ENCODE results near the gene SMIM5.

Gene SMIM5

GRCh38 chr17:75610103-75610984 lies 22.9 kb upstream of the SMIM5 start:
- Histone ChIP-seq H3K79me2 (no peaks in the 10 kb centered on the region), H3K4me3 (ENCODE audit: low read depth, low read length) (no peak overlapping the region), H3K9me3 (ENCODE audit: control insufficient read depth, low read length) (no peaks in the 10 kb centered on the region), H3K27ac (no peak overlapping the region), H2AFZ (no peak overlapping the region), H3K27me3 (ENCODE audit: control insufficient read depth, insufficient read depth, low read length) (no peaks in the 10 kb centered on the region), H3K4me2 (ENCODE audit: low read length) (no peak overlapping the region), H3K36me3 (ENCODE audit: control insufficient read depth, insufficient read depth, low read length) (no peaks in the 10 kb centered on the region), H3K4me1 (no peaks in the 10 kb centered on the region), H3K9ac (no peak overlapping the region)
- no peak for TF ChIP-seq CTCF (IDR thresholded peaks at IDR 0.05)

- Histone ChIP-seq H3K27ac (no peak overlapping the region), H3K4me3 (ENCODE audit: low read depth, low read length) (no peak overlapping the region), H3K36me3 (ENCODE audit: control insufficient read depth, insufficient read depth, low read length) (no peaks in the 10 kb centered on the region), H3K4me2 (ENCODE audit: low read length) (no peak overlapping the region), H3K79me2 (no peaks in the 10 kb centered on the region), H3K27me3 (ENCODE audit: control insufficient read depth, insufficient read depth, low read length) (no peaks in the 10 kb centered on the region), H3K9me3 (ENCODE audit: control insufficient read depth, low read length) (no peaks in the 10 kb centered on the region), H3K9ac (no peak overlapping the region), H2AFZ (no peak overlapping the region), H3K4me1 (no peaks in the 10 kb centered on the region)
- TF ChIP-seq CTCF (IDR thresholded peaks at IDR 0.05), result no peak
Measured at GRCh38 chr17:75611851-75612429, 21.3 kb upstream of the SMIM5 start.

GRCh38 chr17:75612906-75613626 lies 20.2 kb upstream of the SMIM5 start:
- H3K27ac ChIP-seq, result no peak overlapping the region
- H3K36me3 ChIP-seq (ENCODE audit: control insufficient read depth, insufficient read depth, low read length), result no peaks in the 10 kb centered on the region
- no peak for TF ChIP-seq CTCF (IDR thresholded peaks at IDR 0.05)
- H3K4me3 ChIP-seq (ENCODE audit: low read depth, low read length), result no peak overlapping the region
- no peak overlapping the region for H3K4me2 ChIP-seq (ENCODE audit: low read length)
- no peaks in the 10 kb centered on the region for H3K27me3 ChIP-seq (ENCODE audit: control insufficient read depth, insufficient read depth, low read length)
- no peaks in the 10 kb centered on the region for H3K9me3 ChIP-seq (ENCODE audit: control insufficient read depth, low read length)
- H2AFZ ChIP-seq, result no peak overlapping the region
- H3K4me1 ChIP-seq, result no peaks in the 10 kb centered on the region
- no peaks in the 10 kb centered on the region for H3K79me2 ChIP-seq
- no peak overlapping the region for H3K9ac ChIP-seq

- no peaks in the 10 kb centered on the region for H3K27me3 ChIP-seq (ENCODE audit: control insufficient read depth, insufficient read depth, low read length)
- H2AFZ ChIP-seq, result no peak overlapping the region
- no peaks in the 10 kb centered on the region for H3K79me2 ChIP-seq
- H3K4me2 ChIP-seq (ENCODE audit: low read length), result no peak overlapping the region
- H3K4me3 ChIP-seq (ENCODE audit: low read depth, low read length), result no peak overlapping the region
- H3K9ac ChIP-seq, result no peak overlapping the region
- H3K4me1 ChIP-seq, result no peaks in the 10 kb centered on the region
- no peak for TF ChIP-seq CTCF (IDR thresholded peaks at IDR 0.05)
- no peaks in the 10 kb centered on the region for H3K36me3 ChIP-seq (ENCODE audit: control insufficient read depth, insufficient read depth, low read length)
- H3K9me3 ChIP-seq (ENCODE audit: control insufficient read depth, low read length), result no peaks in the 10 kb centered on the region
- H3K27ac ChIP-seq, result no peak overlapping the region
Measured at GRCh38 chr17:75614006-75614405, 19.2 kb upstream of the SMIM5 start.

Measured in parathyroid adenoma (tissue), 2 donors.